HG02981 (cell line): ENCODE measurements around the gene HIRIP3.
A peak's percentile ranks its signal among the peaks of the same experiment; 100 is the strongest.

Source experiments
- ATAC-seq: cut with Tn5 transposase; IDR thresholded peaks from one replicate; pipeline ENCODE4 v1.9.1; 2021; ENCODE audit warnings: mild to moderate bottlenecking, moderate library complexity; ENCODE audit not compliant: unreplicated experiment

The HIRIP3 gene

GRCh38 chr16:30000735-30001631 lies 5.6 kb upstream of the HIRIP3 start:
- ATAC-seq, result no peak

- ATAC-seq, result no peak
These were observed 4.2 kb upstream of the HIRIP3 start for GRCh38 chr16:29999605-30000004.

- no peak for ATAC-seq
These were observed 1.4 kb upstream of the HIRIP3 start for GRCh38 chr16:29996766-29997250.

- ATAC-seq, result peak; percentile 91
These were observed 721 bp upstream of the HIRIP3 start, which contains the start of gene INO80E for GRCh38 chr16:29995911-29996765. Gene INO80E (plus strand): TSS chr16:29996241. CDS start chr16:29996311, 70 bp downstream.

- no peak for ATAC-seq
These were observed 655 bp downstream of the HIRIP3 start for GRCh38 chr16:29994600-29995323.

GRCh38 chr16:29993903-29994599 lies 1.4 kb downstream of the HIRIP3 start:
- ATAC-seq, result no peak

- ATAC-seq, result no peak
These were observed 2.1 kb downstream of the HIRIP3 start for GRCh38 chr16:29993191-29993902.

GRCh38 chr16:29992344-29992967 lies 3.0 kb downstream of the HIRIP3 start:
- no peak for ATAC-seq

GRCh38 chr16:29991571-29991904 lies 3.9 kb downstream of the HIRIP3 start:
- no peak for ATAC-seq

- ATAC-seq, result no peak
These were observed 4.4 kb downstream of the HIRIP3 start for GRCh38 chr16:29990883-29991570.

GRCh38 chr16:29990034-29990433 lies 5.4 kb downstream of the HIRIP3 start:
- ATAC-seq, result no peak

GRCh38 chr16:29989111-29989858 lies 6.1 kb downstream of the HIRIP3 start:
- ATAC-seq, result no peak

- no peak for ATAC-seq
These were observed 6.9 kb downstream of the HIRIP3 start for GRCh38 chr16:29988346-29989075.

GRCh38 chr16:29987371-29988085 lies 7.9 kb downstream of the HIRIP3 start:
- no peak for ATAC-seq

- no peak for ATAC-seq
These were observed 8.5 kb downstream of the HIRIP3 start for GRCh38 chr16:29986931-29987330.

GRCh38 chr16:29986231-29986630 lies 9.2 kb downstream of the HIRIP3 start:
- no peak for ATAC-seq
